Activated CD8-positive, alpha-beta memory T cell treated with anti-CD3 and anti-CD28 coated beads, Interleukin-2, amount 50 U/mL, for 48 hours (primary cell): ENCODE measurements around the gene TTLL5.
"Not testable (repeated sequence)": the region's sequence is repeated elsewhere in the genome, so short reads cannot be mapped to it uniquely, and the experiment has no call there.

Source experiments
- DNase-seq: peaks from one replicate; pipeline ENCODE4 v3.0.0-alpha.2; 2020

The TTLL5 gene

GRCh38 chr14:75840911-75841310 is 179.9 kb downstream of the TTLL5 start:
- DNase-seq, result no peak

- DNase-seq, result no peak
Observed at GRCh38 chr14:75842551-75842950, 181.5 kb downstream of the TTLL5 start.

GRCh38 chr14:75844486-75844885 is 183.4 kb downstream of the TTLL5 start:
- no peak for DNase-seq

GRCh38 chr14:75845136-75845804 is 184.2 kb downstream of the TTLL5 start:
- DNase-seq, result no peak

GRCh38 chr14:75846694-75847093 is 185.6 kb downstream of the TTLL5 start:
- not testable (repeated sequence) for DNase-seq

- no peak for DNase-seq
Observed at GRCh38 chr14:75847584-75847983, 186.5 kb downstream of the TTLL5 start.

GRCh38 chr14:75848167-75848913 is 187.3 kb downstream of the TTLL5 start:
- DNase-seq, result no peak

GRCh38 chr14:75849300-75849895 is 188.4 kb downstream of the TTLL5 start:
- DNase-seq, result no peak

- no peak for DNase-seq
Observed at GRCh38 chr14:75851574-75851866, 190.5 kb downstream of the TTLL5 start.

- no peak for DNase-seq
Observed at GRCh38 chr14:75854111-75854799, 193.2 kb downstream of the TTLL5 start.

- DNase-seq, result no peak
Observed at GRCh38 chr14:75857199-75857598, 196.2 kb downstream of the TTLL5 start.

- DNase-seq, result no peak
Observed at GRCh38 chr14:75858362-75858761, 197.3 kb downstream of the TTLL5 start.

- no peak for DNase-seq
Observed at GRCh38 chr14:75859746-75860145, 198.7 kb downstream of the TTLL5 start.

- DNase-seq, result no peak
Observed at GRCh38 chr14:75860561-75861160, 199.6 kb downstream of the TTLL5 start.

GRCh38 chr14:75861161-75861621 is 200.1 kb downstream of the TTLL5 start:
- DNase-seq, result no peak

GRCh38 chr14:75863221-75863620 is 202.2 kb downstream of the TTLL5 start:
- no peak for DNase-seq

GRCh38 chr14:75864352-75864751 is 203.3 kb downstream of the TTLL5 start:
- no peak for DNase-seq

- DNase-seq, result no peak
Observed at GRCh38 chr14:75865531-75865930, 204.5 kb downstream of the TTLL5 start.

- DNase-seq, result no peak
Observed at GRCh38 chr14:75866970-75867369, 205.9 kb downstream of the TTLL5 start.

- no peak for DNase-seq
Observed at GRCh38 chr14:75871181-75871880, 210.3 kb downstream of the TTLL5 start.

GRCh38 chr14:75875958-75876357 is 214.9 kb downstream of the TTLL5 start:
- DNase-seq, result no peak

GRCh38 chr14:75876530-75876929 is 215.5 kb downstream of the TTLL5 start:
- no peak for DNase-seq

GRCh38 chr14:75877292-75877691 is 216.2 kb downstream of the TTLL5 start:
- DNase-seq, result no peak
